Cerebellar cortex (tissue), 1 donor: ENCODE results near the gene DVL3.
A peak's percentile ranks its signal among the peaks of the same experiment; 100 is the strongest.
"Not testable (repeated sequence)": the region's sequence is repeated elsewhere in the genome, so short reads cannot be mapped to it uniquely, and the experiment has no call there.

Experiments
- DNase-seq: peaks from one replicate; pipeline ENCODE4 v3.0.0-alpha.2; 2015; ENCODE audit warnings: low spot score

The DVL3 gene

GRCh38 chr3:184155644-184156521 is 706 bp downstream of the DVL3 start:
- no peak for DNase-seq

GRCh38 chr3:184156522-184156955 is 1.4 kb downstream of the DVL3 start:
- DNase-seq: no peak

GRCh38 chr3:184157206-184157605 is 2.0 kb downstream of the DVL3 start:
- DNase-seq: no peak

GRCh38 chr3:184158404-184158803 is 3.2 kb downstream of the DVL3 start:
- DNase-seq: no peak

GRCh38 chr3:184160456-184160855 is 5.3 kb downstream of the DVL3 start:
- DNase-seq: no peak

GRCh38 chr3:184162571-184163070 is 7.4 kb downstream of the DVL3 start:
- DNase-seq: not testable (repeated sequence)

- no peak for DNase-seq
Measured at GRCh38 chr3:184164648-184165330, 9.6 kb downstream of the DVL3 start.

GRCh38 chr3:184165543-184165942 is 10.4 kb downstream of the DVL3 start:
- DNase-seq: no peak

- DNase-seq: no peak
Measured at GRCh38 chr3:184166671-184167070, 11.5 kb downstream of the DVL3 start.

GRCh38 chr3:184167786-184168185 is 12.6 kb downstream of the DVL3 start:
- no peak for DNase-seq

GRCh38 chr3:184168363-184169120 is 13.4 kb downstream of the DVL3 start:
- no peak for DNase-seq

- no peak for DNase-seq
Measured at GRCh38 chr3:184169896-184170875, 15.0 kb downstream of the DVL3 start.

- no peak for DNase-seq
Measured at GRCh38 chr3:184171562-184171961, 16.4 kb downstream of the DVL3 start.

- no peak for DNase-seq
Measured at GRCh38 chr3:184172681-184173373, 17.6 kb downstream of the DVL3 start.

GRCh38 chr3:184173374-184173722 is 18.2 kb downstream of the DVL3 start:
- DNase-seq: no peak

- DNase-seq: no peak
Measured at GRCh38 chr3:184174284-184174645, 19.1 kb downstream of the DVL3 start.

- peak; percentile 100 for DNase-seq
Measured at GRCh38 chr3:184174646-184175492, 19.7 kb downstream of the DVL3 start, which contains the start of gene AP2M1. Gene AP2M1 (plus strand): TSS chr3:184174855. CDS start chr3:184176994, 2,139 bp downstream.

GRCh38 chr3:184175506-184175905 is 20.3 kb downstream of the DVL3 start:
- no peak for DNase-seq

GRCh38 chr3:184175981-184176376 is 20.8 kb downstream of the DVL3 start:
- no peak for DNase-seq
